ENCODE results near the gene TGFBI.
A peak's percentile ranks its signal among the peaks of the same experiment; 100 is the strongest.

The TGFBI gene

GRCh38 chr5:135995976-135996375, 32.8 kb upstream of the TGFBI start:
- peaks cover 52% of the 10 kb centered on the region for H3K4me1 Mint-ChIP-seq (ENCODE audit: low read depth)
- intact Hi-C loops (cut with micrococcal nuclease), result no loop called here
- peak overlapping the region; percentile 28 for H3K27ac Mint-ChIP-seq
- no peaks in the 10 kb centered on the region for H3K9me3 Mint-ChIP-seq
- H3K36me3 Mint-ChIP-seq (ENCODE audit: low read depth), result no peaks in the 10 kb centered on the region
- no peak overlapping the region for H3K4me3 Mint-ChIP-seq
- peaks cover 5% of the 10 kb centered on the region for H3K27me3 Mint-ChIP-seq

- Mint-ChIP-seq H3K4me1 (ENCODE audit: low read depth) (peaks cover 52% of the 10 kb centered on the region), H3K27ac (peak overlapping the region; percentile 28), H3K9me3 (no peaks in the 10 kb centered on the region), H3K4me3 (no peak overlapping the region), H3K36me3 (ENCODE audit: low read depth) (no peaks in the 10 kb centered on the region), H3K27me3 (peaks cover 5% of the 10 kb centered on the region)
- intact Hi-C loops (cut with micrococcal nuclease), result no loop called here
Observed at GRCh38 chr5:135996611-135997010, 32.2 kb upstream of the TGFBI start.

- Mint-ChIP-seq H3K36me3 (ENCODE audit: low read depth) (no peaks in the 10 kb centered on the region), H3K4me3 (no peak overlapping the region), H3K9me3 (no peaks in the 10 kb centered on the region), H3K4me1 (ENCODE audit: low read depth) (peaks cover 59% of the 10 kb centered on the region), H3K27me3 (peaks cover 5% of the 10 kb centered on the region), H3K27ac (peak overlapping the region; percentile 52)
- intact Hi-C loops (cut with micrococcal nuclease), result no loop called here
Observed at GRCh38 chr5:135997673-135998335, 31.0 kb upstream of the TGFBI start.

- H3K36me3 Mint-ChIP-seq (ENCODE audit: low read depth), result no peaks in the 10 kb centered on the region
- intact Hi-C loops (cut with micrococcal nuclease), result no loop called here
- no peak overlapping the region for H3K4me3 Mint-ChIP-seq
- peaks cover 5% of the 10 kb centered on the region for H3K27me3 Mint-ChIP-seq
- peak overlapping the region; percentile 79 for H3K27ac Mint-ChIP-seq
- H3K4me1 Mint-ChIP-seq (ENCODE audit: low read depth), result peaks cover 59% of the 10 kb centered on the region
- no peaks in the 10 kb centered on the region for H3K9me3 Mint-ChIP-seq
Observed at GRCh38 chr5:135998889-135999288, 29.9 kb upstream of the TGFBI start.

GRCh38 chr5:135999406-136000139, 29.2 kb upstream of the TGFBI start:
- no peak overlapping the region for H3K4me3 Mint-ChIP-seq
- intact Hi-C loops (cut with micrococcal nuclease), result no loop called here
- H3K9me3 Mint-ChIP-seq, result no peaks in the 10 kb centered on the region
- peak overlapping the region; percentile 79 for H3K27ac Mint-ChIP-seq
- H3K36me3 Mint-ChIP-seq (ENCODE audit: low read depth), result no peaks in the 10 kb centered on the region
- peaks cover 5% of the 10 kb centered on the region for H3K27me3 Mint-ChIP-seq
- H3K4me1 Mint-ChIP-seq (ENCODE audit: low read depth), result peaks cover 59% of the 10 kb centered on the region

GRCh38 chr5:136000147-136000546, 28.6 kb upstream of the TGFBI start:
- H3K9me3 Mint-ChIP-seq, result no peaks in the 10 kb centered on the region
- intact Hi-C loops (cut with micrococcal nuclease), result no loop called here

GRCh38 chr5:136000932-136001331, 27.9 kb upstream of the TGFBI start:
- H3K9me3 Mint-ChIP-seq, result no peaks in the 10 kb centered on the region
- peak overlapping the region; percentile 46 for H3K27ac Mint-ChIP-seq
- peaks cover 69% of the 10 kb centered on the region for H3K4me1 Mint-ChIP-seq (ENCODE audit: low read depth)
- H3K27me3 Mint-ChIP-seq, result peaks cover 2% of the 10 kb centered on the region
- H3K4me3 Mint-ChIP-seq, result no peak overlapping the region
- intact Hi-C loops (cut with micrococcal nuclease), result no loop called here
- no peaks in the 10 kb centered on the region for H3K36me3 Mint-ChIP-seq (ENCODE audit: low read depth)

More at GRCh38 chr5:136000147-136000546, 28.6 kb upstream of the TGFBI start:
- Mint-ChIP-seq H3K36me3 (ENCODE audit: low read depth) (no peaks in the 10 kb centered on the region), H3K4me3 (no peak overlapping the region), H3K27ac (peak overlapping the region; percentile 24), H3K27me3 (peaks cover 2% of the 10 kb centered on the region), H3K4me1 (ENCODE audit: low read depth) (peaks cover 63% of the 10 kb centered on the region)

- intact Hi-C loops (cut with micrococcal nuclease), result no loop called here
- Mint-ChIP-seq H3K4me3 (no peak overlapping the region), H3K36me3 (ENCODE audit: low read depth) (no peaks in the 10 kb centered on the region), H3K9me3 (no peaks in the 10 kb centered on the region), H3K27me3 (no peaks in the 10 kb centered on the region), H3K27ac (peak overlapping the region; percentile 46), H3K4me1 (ENCODE audit: low read depth) (peaks cover 68% of the 10 kb centered on the region)
Observed at GRCh38 chr5:136001466-136001981, 27.3 kb upstream of the TGFBI start.

GRCh38 chr5:136004436-136004835, 24.4 kb upstream of the TGFBI start:
- H3K27me3 Mint-ChIP-seq, result no peaks in the 10 kb centered on the region
- no peaks in the 10 kb centered on the region for H3K36me3 Mint-ChIP-seq (ENCODE audit: low read depth)
- intact Hi-C loops (cut with micrococcal nuclease), result no loop called here
- H3K9me3 Mint-ChIP-seq, result no peaks in the 10 kb centered on the region
- H3K4me1 Mint-ChIP-seq (ENCODE audit: low read depth), result peaks cover 71% of the 10 kb centered on the region
- H3K4me3 Mint-ChIP-seq, result no peak overlapping the region
- no peak overlapping the region for H3K27ac Mint-ChIP-seq

- Mint-ChIP-seq H3K27ac (peak overlapping the region; percentile 72), H3K4me1 (ENCODE audit: low read depth) (peaks cover 72% of the 10 kb centered on the region), H3K9me3 (no peaks in the 10 kb centered on the region), H3K27me3 (no peaks in the 10 kb centered on the region), H3K36me3 (ENCODE audit: low read depth) (no peaks in the 10 kb centered on the region), H3K4me3 (no peak overlapping the region)
- intact Hi-C loops (cut with micrococcal nuclease), result no loop called here
Observed at GRCh38 chr5:136005476-136005875, 23.3 kb upstream of the TGFBI start.

GRCh38 chr5:136006164-136006563, 22.6 kb upstream of the TGFBI start:
- intact Hi-C loops (cut with micrococcal nuclease), result no loop called here
- Mint-ChIP-seq H3K36me3 (ENCODE audit: low read depth) (no peaks in the 10 kb centered on the region), H3K4me1 (ENCODE audit: low read depth) (peaks cover 72% of the 10 kb centered on the region), H3K27ac (peak overlapping the region; percentile 72), H3K27me3 (no peaks in the 10 kb centered on the region), H3K9me3 (no peaks in the 10 kb centered on the region), H3K4me3 (no peak overlapping the region)

GRCh38 chr5:136006761-136007251, 22.0 kb upstream of the TGFBI start:
- Mint-ChIP-seq H3K27me3 (no peaks in the 10 kb centered on the region), H3K36me3 (ENCODE audit: low read depth) (no peaks in the 10 kb centered on the region), H3K27ac (peak overlapping the region; percentile 72), H3K4me3 (no peak overlapping the region), H3K9me3 (no peaks in the 10 kb centered on the region), H3K4me1 (ENCODE audit: low read depth) (peaks cover 72% of the 10 kb centered on the region)
- intact Hi-C loops (cut with micrococcal nuclease), result no loop called here

GRCh38 chr5:136007271-136007670, 21.5 kb upstream of the TGFBI start:
- H3K27me3 Mint-ChIP-seq, result no peaks in the 10 kb centered on the region
- peaks cover 72% of the 10 kb centered on the region for H3K4me1 Mint-ChIP-seq (ENCODE audit: low read depth)
- H3K9me3 Mint-ChIP-seq, result no peaks in the 10 kb centered on the region
- no peaks in the 10 kb centered on the region for H3K36me3 Mint-ChIP-seq (ENCODE audit: low read depth)
- intact Hi-C loops (cut with micrococcal nuclease), result no loop called here
- H3K27ac Mint-ChIP-seq, result peak overlapping the region; percentile 83
- no peak overlapping the region for H3K4me3 Mint-ChIP-seq

- intact Hi-C loops (cut with micrococcal nuclease), result no loop called here
- no peaks in the 10 kb centered on the region for H3K27me3 Mint-ChIP-seq
Observed at GRCh38 chr5:136011414-136012001, 17.3 kb upstream of the TGFBI start.

More at GRCh38 chr5:136011414-136012001, 17.3 kb upstream of the TGFBI start:
- H3K4me3 Mint-ChIP-seq, result peak overlapping the region; percentile 9
- H3K4me1 Mint-ChIP-seq (ENCODE audit: low read depth), result peaks cover 98% of the 10 kb centered on the region
- H3K27ac Mint-ChIP-seq, result peak overlapping the region; percentile 83
- H3K36me3 Mint-ChIP-seq (ENCODE audit: low read depth), result no peaks in the 10 kb centered on the region
- no peaks in the 10 kb centered on the region for H3K9me3 Mint-ChIP-seq

All from dendritic cell treated with granulocyte-macrophage colony-stimulating factor and Interleukin-4, amounts not matched to agents 40 ng/mL and 50 ng/mL, for 4 days (primary cell).